ENCODE data around the gene AGAP2.
A peak's percentile ranks its signal among the peaks of the same experiment; 100 is the strongest.

The AGAP2 gene

DNA sequence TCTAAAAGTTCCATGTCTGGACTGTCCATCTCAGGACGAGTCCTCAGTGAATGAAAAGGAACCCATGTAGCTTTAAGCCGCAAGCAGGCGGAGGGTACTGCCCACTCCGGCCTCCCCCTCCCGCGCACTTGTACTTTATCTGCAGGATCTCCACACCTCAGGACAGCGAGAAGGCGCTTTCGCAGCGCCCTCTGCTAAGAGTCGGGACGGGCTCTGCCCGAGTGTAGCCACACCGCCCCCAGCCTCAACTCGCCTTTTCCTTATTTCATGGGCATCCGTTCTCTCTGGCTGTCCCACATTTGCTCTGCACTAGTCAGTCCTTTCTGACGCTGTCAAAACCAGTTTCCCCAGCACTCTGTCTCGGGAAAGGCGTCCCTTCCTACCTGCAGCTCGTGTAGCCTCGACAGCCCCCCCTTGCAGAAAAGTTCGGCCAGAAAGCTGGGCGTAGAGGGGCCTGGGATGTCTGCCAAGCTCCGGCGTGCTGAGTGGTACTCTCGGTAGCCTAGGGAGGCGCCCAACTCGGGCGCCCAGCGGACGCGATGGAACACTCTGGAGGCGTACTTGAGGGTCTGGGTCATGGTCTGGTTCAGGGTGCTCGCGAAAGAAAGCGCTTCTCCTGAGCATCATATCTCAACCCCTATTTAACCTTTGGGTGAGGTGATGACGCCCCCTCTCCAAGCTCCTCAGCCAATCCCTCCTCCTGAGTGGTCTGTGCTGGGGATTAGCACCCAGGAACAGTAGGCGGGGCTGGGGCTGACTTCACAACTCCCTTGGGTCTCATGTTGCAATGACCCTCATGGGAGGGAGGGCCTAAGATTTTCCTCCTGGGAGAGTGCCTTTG is 28.1 kb upstream of the AGAP2 start, which contains the start of gene CYP27B1:
TSS of gene CYP27B1 (minus strand) at position 615 of the 841 bp plus-strand sequence. CDS start at position 578, 37 bp downstream.
- FAIRE-seq (no peak), DNase-seq (ENCODE audit: insufficient read length) (no peak)

DNA sequence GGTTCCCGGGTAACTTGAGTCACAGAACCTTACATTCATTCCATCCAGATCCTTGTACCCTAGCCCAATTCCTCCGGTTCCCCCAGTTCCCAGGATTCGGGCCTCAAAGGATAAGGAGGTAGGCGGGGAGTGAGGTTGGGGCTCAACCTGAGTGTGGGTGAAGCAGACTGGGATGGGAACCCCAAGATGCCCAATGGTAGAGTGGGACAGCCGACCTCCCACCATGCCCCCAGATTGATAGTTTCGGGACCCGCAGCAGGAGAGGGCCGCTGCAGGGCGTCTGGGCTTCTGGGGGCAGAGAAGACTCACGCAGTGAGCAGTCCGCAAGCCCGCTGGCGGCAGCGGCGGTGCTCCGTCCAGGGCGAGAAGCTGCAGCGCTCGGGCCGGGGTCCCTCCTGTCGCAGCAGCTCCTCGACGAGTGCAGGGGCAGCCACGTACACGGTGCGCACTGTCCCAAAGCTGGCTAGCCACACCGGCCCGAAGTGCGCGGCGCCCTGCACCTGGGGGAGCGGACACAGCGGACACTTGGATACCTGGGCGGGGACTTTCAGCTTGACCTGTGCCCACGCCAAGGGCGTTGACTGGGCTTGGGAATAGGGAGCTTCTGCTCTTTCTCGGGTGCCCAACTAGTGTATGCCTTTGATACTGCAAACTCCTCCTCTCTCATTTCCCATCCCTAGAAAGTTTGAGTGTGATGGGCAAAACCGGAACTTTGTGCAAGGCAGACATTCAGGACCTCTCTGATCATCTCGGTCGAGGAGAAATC is 27.3 kb upstream of the AGAP2 start:
- TF ChIP-seq POLR2A (IDR thresholded peaks at IDR 0.05; ENCODE audit: low read depth, low read length) (no peak; the same call in 1 of the 2 replicates), POLR2AphosphoS5 (IDR thresholded peaks at IDR 0.05; ENCODE audit: low read depth, low read length) (0 out of 2 replicates have a peak, but pooled peaks have one; percentile 34)
- FAIRE-seq = no peak

More for the DNA sequence above, 28.1 kb upstream of the AGAP2 start, which contains the start of gene CYP27B1:
- TF ChIP-seq POLR2A (IDR thresholded peaks at IDR 0.05; ENCODE audit: low read depth, low read length) (no peak), TAF1 (IDR thresholded peaks at IDR 0.05; ENCODE audit: borderline replicate concordance, low read depth, low read length) (no peak), POLR2AphosphoS5 (IDR thresholded peaks at IDR 0.05; ENCODE audit: low read depth, low read length) (no peak)

DNA sequence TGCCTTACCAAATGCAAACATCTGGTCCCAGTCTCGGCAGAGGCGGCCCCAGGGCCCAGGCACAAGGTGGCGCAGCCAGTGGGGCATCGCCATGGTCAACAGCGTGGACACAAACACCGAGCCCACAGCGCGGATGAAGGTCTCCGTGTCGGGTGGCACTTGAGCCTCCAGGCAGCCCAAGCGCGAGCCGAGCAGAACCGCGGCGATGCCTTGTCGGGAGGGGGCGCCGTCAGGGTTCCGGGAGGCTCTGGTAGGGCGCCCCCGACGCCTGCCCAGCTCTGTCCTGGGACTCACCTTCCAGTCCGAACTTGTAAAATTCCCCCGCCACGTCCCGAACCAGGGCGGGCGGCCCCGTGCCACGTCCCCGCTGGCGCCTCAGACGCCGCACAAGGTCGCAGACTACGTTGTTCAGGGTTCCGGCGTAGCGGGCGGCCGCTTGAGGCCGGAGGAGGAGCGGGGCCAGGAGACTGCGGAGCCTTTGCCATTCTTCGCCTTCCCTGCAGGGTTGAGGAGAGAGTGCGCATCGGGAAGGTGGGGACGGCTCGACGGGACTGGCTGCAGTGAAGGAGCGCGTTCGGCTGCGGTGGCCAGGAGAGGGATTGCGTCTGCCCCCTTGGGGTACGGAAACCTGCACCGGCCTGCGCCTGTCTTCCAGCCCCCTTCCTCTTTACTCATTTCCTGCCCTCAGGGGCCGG is 26.6 kb upstream of the AGAP2 start:
- TF ChIP-seq POLR2A (IDR thresholded peaks at IDR 0.05; ENCODE audit: low read depth, low read length) = no peak; the same call in 1 of the 2 replicates
- peak; percentile 56 for DNase-seq (ENCODE audit: insufficient read length)
- peak; percentile 36 for FAIRE-seq

More for the DNA sequence above, 27.3 kb upstream of the AGAP2 start:
- DNase-seq (ENCODE audit: insufficient read length) = no peak

DNA sequence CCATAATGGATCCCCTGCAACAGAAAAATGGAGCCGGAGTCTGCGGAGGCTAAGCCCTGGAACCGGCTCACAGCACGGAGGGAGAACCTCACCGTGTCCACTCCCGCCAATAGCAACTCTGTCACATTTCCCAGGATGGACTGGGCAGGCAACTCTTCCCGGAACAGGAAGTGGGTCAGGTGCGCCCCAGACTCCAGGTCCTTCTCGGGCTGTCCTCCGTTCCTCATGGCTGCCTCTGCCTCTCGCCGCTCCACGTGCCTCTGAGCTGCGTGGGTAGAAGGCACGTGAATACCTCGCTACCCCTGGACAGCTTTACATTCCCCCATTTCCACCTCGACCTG is 26.1 kb upstream of the AGAP2 start:
- TF ChIP-seq POLR2A (IDR thresholded peaks at IDR 0.05; ENCODE audit: low read depth, low read length) (no peak), POLR2AphosphoS5 (IDR thresholded peaks at IDR 0.05; ENCODE audit: low read depth, low read length) (no peak)

GRCh38 chr12:57763881-57764661 is 25.5 kb upstream of the AGAP2 start:
- TF ChIP-seq TAF1 (IDR thresholded peaks at IDR 0.05; ENCODE audit: borderline replicate concordance, low read depth, low read length) (no peak), POLR2AphosphoS5 (IDR thresholded peaks at IDR 0.05; ENCODE audit: low read depth, low read length) (no peak), POLR2A (IDR thresholded peaks at IDR 0.05; ENCODE audit: low read depth, low read length) (no peak)
- FAIRE-seq = no peak
- DNase-seq (ENCODE audit: insufficient read length) = no peak

More for the DNA sequence above, 26.1 kb upstream of the AGAP2 start:
- FAIRE-seq (no peak), DNase-seq (ENCODE audit: insufficient read length) (no peak)

GRCh38 chr12:57762463-57762862 is 23.9 kb upstream of the AGAP2 start:
- no peak for FAIRE-seq
- no peak for DNase-seq (ENCODE audit: insufficient read length)

DNA sequence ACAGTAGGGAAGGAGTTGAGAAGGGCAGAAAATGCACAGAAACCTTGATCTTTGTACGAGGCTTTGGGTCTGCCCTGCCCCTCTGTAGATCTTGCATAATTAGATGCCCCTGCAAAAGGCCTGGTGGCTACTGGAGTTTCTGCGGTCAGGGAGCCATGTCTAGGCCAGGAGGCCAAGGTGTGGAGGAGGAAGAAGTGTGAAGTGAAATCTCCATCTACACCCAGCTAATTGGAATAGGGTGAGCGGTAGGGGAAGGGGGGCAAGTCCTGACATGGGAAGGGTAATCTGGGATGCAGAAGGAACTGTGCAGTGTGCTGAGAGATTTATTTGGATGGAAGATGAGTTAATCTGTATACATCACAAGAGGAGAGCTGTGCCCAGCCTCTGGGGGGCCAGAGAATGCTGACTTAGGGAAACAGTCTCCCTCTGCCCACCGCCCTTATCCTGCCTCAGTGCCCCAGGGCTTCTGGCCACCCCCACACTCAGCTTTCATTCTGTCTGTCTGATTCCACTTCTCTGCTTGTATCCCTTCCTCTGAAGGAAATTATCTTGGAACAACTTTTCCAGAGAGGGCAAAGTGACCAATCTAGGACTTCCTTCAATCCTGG is 23.0 kb upstream of the AGAP2 start:
- TF ChIP-seq POLR2AphosphoS5 (IDR thresholded peaks at IDR 0.05; ENCODE audit: low read depth, low read length) (no peak), POLR2A (IDR thresholded peaks at IDR 0.05; ENCODE audit: low read depth, low read length) (no peak), TAF1 (IDR thresholded peaks at IDR 0.05; ENCODE audit: borderline replicate concordance, low read depth, low read length) (no peak)
- DNase-seq (ENCODE audit: insufficient read length) (no peak), FAIRE-seq (no peak)

More at GRCh38 chr12:57762463-57762862, 23.9 kb upstream of the AGAP2 start:
- TF ChIP-seq TAF1 (IDR thresholded peaks at IDR 0.05; ENCODE audit: borderline replicate concordance, low read depth, low read length) = no peak
- no peak for TF ChIP-seq POLR2AphosphoS5 (IDR thresholded peaks at IDR 0.05; ENCODE audit: low read depth, low read length)
- TF ChIP-seq POLR2A (IDR thresholded peaks at IDR 0.05; ENCODE audit: low read depth, low read length) = no peak

DNA sequence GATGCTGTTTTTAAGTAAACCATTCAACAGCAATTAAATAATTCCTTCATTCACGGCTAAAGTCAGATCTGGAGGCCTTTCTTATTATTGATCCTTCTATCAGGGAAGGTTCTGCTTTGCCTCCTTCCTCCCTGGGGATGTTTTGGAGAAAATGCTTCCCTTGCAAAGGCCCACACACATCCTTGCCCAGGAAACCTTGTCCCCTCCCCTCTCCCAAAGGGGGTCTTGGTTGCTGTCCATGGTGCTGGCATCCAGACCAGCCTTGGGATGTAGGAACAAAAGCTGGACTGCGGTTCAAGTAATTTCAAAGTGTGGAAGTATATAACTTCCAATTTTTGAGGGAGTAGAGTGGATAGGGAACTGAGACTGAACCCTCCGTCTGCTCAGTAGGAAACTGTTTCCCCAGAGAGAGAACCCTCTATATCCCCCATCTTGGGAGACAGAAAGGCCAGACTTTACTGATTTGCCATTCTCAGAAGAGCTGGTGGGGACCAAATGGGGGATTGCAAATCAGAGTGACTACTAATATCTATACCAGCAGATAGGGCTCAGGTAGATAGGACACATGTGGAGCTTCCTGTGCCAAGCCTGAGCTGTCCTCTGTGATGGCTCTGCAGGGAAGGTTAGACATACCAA is 21.9 kb upstream of the AGAP2 start:
- no peak for DNase-seq (ENCODE audit: insufficient read length)
- FAIRE-seq = no peak
- TF ChIP-seq POLR2A (IDR thresholded peaks at IDR 0.05; ENCODE audit: low read depth, low read length) (no peak), POLR2AphosphoS5 (IDR thresholded peaks at IDR 0.05; ENCODE audit: low read depth, low read length) (no peak), TAF1 (IDR thresholded peaks at IDR 0.05; ENCODE audit: borderline replicate concordance, low read depth, low read length) (no peak)

DNA sequence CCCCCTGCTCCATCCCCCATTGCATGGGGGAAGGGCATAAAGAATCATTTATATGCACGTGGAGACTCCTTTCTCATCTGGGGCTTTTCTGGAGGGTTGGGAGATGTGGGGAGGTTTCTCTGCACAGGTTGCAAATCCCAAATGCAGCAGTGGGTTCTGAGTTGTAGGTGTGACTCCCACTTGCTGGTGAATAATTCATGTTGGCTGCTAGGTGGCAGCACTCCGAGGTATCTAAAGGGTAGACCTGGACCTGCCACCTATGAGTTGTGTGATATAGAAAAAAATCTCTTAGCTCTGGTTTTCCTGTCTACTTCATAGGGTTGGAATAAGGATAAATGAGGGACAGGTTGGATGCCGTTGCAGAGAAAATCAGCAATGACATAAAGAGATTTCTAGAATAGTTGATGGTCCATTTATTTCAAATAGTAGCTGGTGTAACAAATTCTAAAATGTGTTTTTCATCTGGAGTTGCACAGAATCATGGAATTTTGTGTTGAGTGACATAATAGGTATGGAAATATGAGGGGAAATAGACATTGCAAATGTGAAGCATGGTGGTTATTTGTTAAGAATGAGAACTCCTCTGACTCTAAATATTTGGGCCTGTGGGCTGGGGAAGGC is 20.9 kb upstream of the AGAP2 start:
- TF ChIP-seq TAF1 (IDR thresholded peaks at IDR 0.05; ENCODE audit: borderline replicate concordance, low read depth, low read length) (no peak), POLR2AphosphoS5 (IDR thresholded peaks at IDR 0.05; ENCODE audit: low read depth, low read length) (no peak), POLR2A (IDR thresholded peaks at IDR 0.05; ENCODE audit: low read depth, low read length) (no peak)
- peak; percentile 80 for FAIRE-seq
- no peak for DNase-seq (ENCODE audit: insufficient read length)

All from GM12892 (cell line).